Aorta (tissue), 5 donors: ENCODE measurements around the gene ARHGAP44. TPM values are rescaled to one million over a fixed set of nuclear protein-coding genes. Genes with fewer than 3 reads are reported as not detected.
A peak's percentile ranks its signal among the peaks of the same experiment; 100 is the strongest.

ENCODE experiments used
- ATAC-seq: fragments of 200-7000 bp; cut with Tn5 transposase; one replicate; pipeline ENCODE4 v1.9.1; 2022; ENCODE audit warnings: moderate library complexity; ENCODE audit not compliant: low FRiP score
- DNase-seq, 2 donors: peaks; one replicate each; pipeline ENCODE4 v3.0.0-alpha.2; 2020
- H3K27ac ChIP-seq, 2 donors: one replicate each; pipeline ENCODE4 v1.5.1; 2013; ENCODE audit warnings: low read length in 2 of 2, mild to moderate bottlenecking in 2 of 2, moderate library complexity in 2 of 2, control low read depth in 1 of 2, inconsistent platforms in 1 of 2, low read depth in 1 of 2
- H3K27me3 ChIP-seq, 2 donors: one replicate each; pipeline ENCODE4 v1.6.1; 2013; ENCODE audit warnings: control low read depth in 1 of 2, low read length in 1 of 2, mild to moderate bottlenecking in 1 of 2, moderate library complexity in 1 of 2; ENCODE audit not compliant: insufficient read depth in 2 of 2, control insufficient read depth in 1 of 2
- H3K36me3 ChIP-seq, 2 donors: one replicate each; pipeline ENCODE4 v1.6.1; 2013; ENCODE audit warnings: control low read depth in 1 of 2, low read length in 1 of 2, mild to moderate bottlenecking in 1 of 2; ENCODE audit not compliant: insufficient read depth in 2 of 2, control insufficient read depth in 1 of 2
- H3K4me1 ChIP-seq, 2 donors: one replicate each; pipeline ENCODE4 v1.6.1; 2013; ENCODE audit warnings: low read length in 2 of 2, control low read depth in 1 of 2, mild to moderate bottlenecking in 1 of 2, moderate library complexity in 1 of 2; ENCODE audit not compliant: insufficient read depth in 2 of 2, control insufficient read depth in 1 of 2
- H3K4me3 ChIP-seq, 2 donors: one replicate each; pipeline ENCODE4 v1.5.1; 2013; ENCODE audit warnings: low read length in 2 of 2, control low read depth in 1 of 2, mild to moderate bottlenecking in 1 of 2
- H3K9me3 ChIP-seq: one replicate; pipeline ENCODE4 v1.6.1; 2013; ENCODE audit warnings: mild to moderate bottlenecking, low read length; ENCODE audit not compliant: control insufficient read depth
- WGBS, 2 donors: extraction: QIAGEN DNeasy Blood & Tissue Kit; methylation state at CpG; one replicate each; pipeline ENCODE4 v1.1.7; 2013; 5-methylcytosine and 5-hydroxymethylcytosine counted together
- intact Hi-C, 2 donors: fragments of 100-400 bp; cut with DNase I; formaldehyde crosslinking; loops; one replicate each; pipeline versions ENCODE4 v1.14.2 to v1.15.0; 2022
- polyA plus RNA-seq, 2 donors: library from polyadenylated mRNA; stranded (reverse); fragments of 200-250 nt; gene quantifications; one replicate each; pipeline ENCODE4 v1.2.3, GENCODE V29; 2013
- total RNA-seq, 2 donors: library from RNA; stranded (reverse); fragmentation: NEBNext Ultra II Directional; extraction: Animal tissue kit (Norgen Biotek cat#: 25700); gene quantifications; one replicate each; pipeline ENCODE4 v1.2.1, GENCODE V29; 2021
- donor health status: healthy with polysubstance abuse.
- donor health status: Bipolar disorder and iron deficiency.
- donor health status: DM: no; HTN: no; CAD: no.
- donor health status: DM: no; HTN: no; CAD: no.
- donor health status: DM: yes; HTN: yes; CAD: no.

Gene ARHGAP44
- total and polyA plus RNA-seq, 4 donors = 4.3 to 16.8 (median 10.0) TPM

DNA sequence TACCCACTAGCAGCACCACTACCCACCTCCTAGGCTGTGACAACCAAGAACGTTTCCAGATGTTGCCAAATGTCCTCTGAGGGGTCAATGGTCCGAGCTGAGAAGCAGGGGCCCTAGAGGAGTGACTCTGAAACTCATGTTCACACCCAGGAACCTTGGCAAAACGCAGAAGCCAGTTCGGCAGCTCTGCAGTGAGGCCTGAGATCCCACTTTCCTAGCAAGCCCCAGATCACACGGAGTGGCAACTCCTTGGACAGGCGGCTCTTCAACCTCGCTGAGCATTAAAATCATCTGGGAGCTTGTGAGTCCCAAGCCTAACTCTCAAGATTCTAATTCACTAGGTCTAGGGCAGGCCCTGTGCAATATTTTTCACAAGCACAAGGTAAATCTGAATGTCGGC is 211.3 kb downstream of the ARHGAP44 start:
- Histone ChIP-seq H3K36me3 (peaks cover 6 to 14% of the 10 kb centered on the region in 2 donors), H3K27ac (no peak overlapping the region), H3K27me3 (no peaks in the 10 kb centered on the region), H3K9me3 (no peaks in the 10 kb centered on the region), H3K4me3 (no peak overlapping the region), H3K4me1 (no peaks in the 10 kb centered on the region)
- WGBS, 2 donors = 78 to 86% methylated on average over 8 of the region's 8 CpGs
- no peak for ATAC-seq
- intact Hi-C loops = loop anchor here in 1 of 2 donors (5.0 to 10.0 kb wide), 3 partner anchors 258 to 456 kb away; partner anchors contain the start of gene MYOCD
- peak in 1 of 2 donors; percentile 28 for DNase-seq

DNA sequence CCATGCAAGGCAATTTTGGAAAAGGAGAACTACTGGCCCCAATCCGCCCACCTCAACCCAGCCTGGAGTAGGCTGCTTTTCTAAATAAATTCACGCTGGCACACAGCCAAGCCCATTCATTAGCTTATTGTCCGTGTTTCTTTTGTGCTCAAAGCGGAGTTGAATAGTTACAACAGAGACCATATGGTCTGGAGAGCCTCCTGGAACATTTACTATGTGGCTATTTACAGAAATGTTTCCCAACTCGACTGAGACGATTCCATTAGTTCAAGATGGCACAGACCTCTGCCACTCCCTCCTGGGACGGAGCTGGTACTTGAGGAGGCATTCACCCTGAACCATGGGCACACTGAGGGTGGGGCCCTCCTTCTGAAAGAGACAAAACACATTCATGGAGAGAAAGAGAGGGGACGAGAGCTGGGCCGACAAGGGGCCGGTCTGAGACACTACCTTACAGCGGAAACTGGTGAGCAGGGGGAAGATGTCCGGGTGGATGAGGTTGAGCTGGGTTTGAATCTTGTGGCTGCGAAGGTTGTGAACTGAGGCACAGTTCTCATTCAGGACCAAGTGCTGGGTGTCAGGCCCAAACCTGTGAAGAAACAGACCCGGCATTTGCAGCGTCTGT is 212.8 kb downstream of the ARHGAP44 start:
- H3K9me3 ChIP-seq = no peaks in the 10 kb centered on the region
- WGBS, 2 donors = 58 to 62% methylated on average over 15 of the region's 15 CpGs
- ATAC-seq (no peak), DNase-seq (peak in 1 of 2 donors; percentile 62)
- no peak overlapping the region for H3K27ac ChIP-seq
- intact Hi-C loops = loop anchor here in 1 of 2 donors (2.0 to 10.0 kb wide), 4 partner anchors 260 to 747 kb away; partner anchors contain the start of gene MYOCD
- peaks cover 2 to 9% of the 10 kb centered on the region in 2 donors for H3K36me3 ChIP-seq
- no peak overlapping the region for H3K4me3 ChIP-seq
- H3K27me3 ChIP-seq = no peaks in the 10 kb centered on the region
- H3K4me1 ChIP-seq = no peaks in the 10 kb centered on the region

DNA sequence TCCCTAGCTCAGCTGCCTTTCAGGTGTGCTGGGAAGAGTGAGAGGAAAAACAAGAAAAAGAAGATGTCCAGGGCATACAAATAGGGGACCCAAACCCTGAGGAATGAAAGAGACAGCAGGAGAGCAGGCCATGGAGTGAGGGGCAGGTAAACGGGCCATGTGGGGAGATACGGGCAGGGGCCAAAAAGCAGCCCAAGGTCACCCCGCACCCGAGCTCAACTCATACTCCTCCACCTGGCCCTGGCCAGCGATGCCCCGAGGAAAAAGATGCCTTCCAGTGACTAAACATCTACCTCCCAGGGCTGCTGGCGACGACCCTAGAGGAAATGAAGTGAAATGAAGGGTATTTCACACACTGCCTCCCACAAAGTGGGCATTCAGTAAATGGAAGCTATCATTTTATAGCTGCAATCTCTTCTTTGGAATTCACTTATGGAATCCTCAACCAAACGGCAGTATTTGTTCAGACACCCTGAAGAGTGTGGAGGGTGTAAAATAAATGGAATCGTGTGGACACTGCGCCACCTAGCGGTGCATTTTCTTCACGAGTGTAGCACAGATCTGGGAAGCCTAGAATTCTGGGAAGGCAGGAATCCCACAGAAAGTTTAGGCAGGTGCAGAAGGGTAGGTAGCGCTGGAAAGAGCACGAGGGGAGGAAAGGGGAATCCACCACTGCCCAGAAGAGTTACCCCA is 213.6 kb downstream of the ARHGAP44 start:
- DNase-seq = peak; percentile 73 to 93
- Histone ChIP-seq H3K4me1 (no peaks in the 10 kb centered on the region), H3K27ac (no peak overlapping the region), H3K9me3 (no peaks in the 10 kb centered on the region), H3K36me3 (peaks cover 2 to 9% of the 10 kb centered on the region in 2 donors), H3K27me3 (no peaks in the 10 kb centered on the region), H3K4me3 (no peak overlapping the region)
- 39 to 40% methylated on average over 15 of the region's 15 CpGs for WGBS, 2 donors
- peak; percentile 90 for ATAC-seq
- intact Hi-C loops = loop anchor here (1.0 to 10.0 kb wide), 5 partner anchors 261 to 823 kb away; partner anchors contain the start of gene MYOCD (in 1 of the 2)

DNA sequence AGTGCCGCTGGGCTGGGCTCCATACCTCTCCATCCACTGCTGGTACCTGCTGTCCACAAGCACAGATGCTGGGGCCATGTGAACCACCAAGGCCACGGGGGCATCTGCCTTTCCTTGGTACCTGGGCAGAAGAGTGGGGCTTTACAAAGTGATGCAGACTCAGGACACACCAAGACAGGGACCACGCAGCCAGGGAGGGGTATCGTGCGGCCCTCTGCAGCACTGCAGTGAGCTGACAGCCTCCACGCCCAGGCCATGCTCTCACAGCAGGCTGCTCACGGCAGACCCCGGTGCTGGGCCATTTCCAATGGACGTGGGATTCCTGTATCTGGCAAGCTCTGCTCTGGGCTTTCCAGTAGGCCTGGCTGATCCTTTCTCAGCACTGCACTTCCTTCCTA is 214.2 kb downstream of the ARHGAP44 start:
- Histone ChIP-seq H3K27me3 (no peaks in the 10 kb centered on the region), H3K27ac (no peak overlapping the region), H3K9me3 (no peaks in the 10 kb centered on the region), H3K36me3 (peaks cover 3 to 7% of the 10 kb centered on the region in 2 donors), H3K4me1 (no peaks in the 10 kb centered on the region), H3K4me3 (no peak overlapping the region)
- intact Hi-C loops = loop anchor here (1.0 to 10.0 kb wide), 5 partner anchors 261 to 823 kb away; partner anchors contain the start of gene MYOCD (in 1 of the 2)
- ATAC-seq = peak; percentile 22
- WGBS, 2 donors = 63 to 71% methylated on average over 9 of the region's 9 CpGs
- peak in 1 of 2 donors; percentile 59 for DNase-seq

DNA sequence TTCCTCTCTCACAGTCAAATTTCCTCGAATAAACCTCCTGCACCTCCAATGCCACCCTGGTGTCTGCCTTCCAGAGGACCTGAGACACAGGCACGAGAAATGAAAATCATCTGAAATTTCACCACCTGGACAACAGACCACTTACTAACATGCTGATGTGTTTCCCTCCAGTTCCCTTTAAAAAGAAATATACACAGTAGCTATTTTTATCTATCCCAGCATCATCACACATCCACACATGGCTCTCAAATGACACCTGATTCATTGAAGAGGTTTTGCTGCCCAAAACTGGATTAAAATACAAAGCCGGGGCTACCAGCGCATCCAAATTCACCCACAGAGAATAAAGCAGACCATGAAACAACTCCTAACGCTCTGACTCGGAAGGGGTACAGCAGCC is 214.6 kb downstream of the ARHGAP44 start:
- no peaks in the 10 kb centered on the region for H3K9me3 ChIP-seq
- H3K4me1 ChIP-seq = no peaks in the 10 kb centered on the region
- WGBS, 2 donors = 89 to 91% methylated on average over 6 of the region's 6 CpGs
- peaks cover 7% of the 10 kb centered on the region in 2 donors for H3K36me3 ChIP-seq
- no peaks in the 10 kb centered on the region for H3K27me3 ChIP-seq
- intact Hi-C loops = loop anchor here (1.0 to 10.0 kb wide), 5 partner anchors 262 to 824 kb away; partner anchors contain the start of gene MYOCD (in 1 of the 2)
- DNase-seq (peak in 1 of 2 donors; percentile 6), ATAC-seq (no peak)
- H3K4me3 ChIP-seq = no peak overlapping the region
- H3K27ac ChIP-seq = no peak overlapping the region

DNA sequence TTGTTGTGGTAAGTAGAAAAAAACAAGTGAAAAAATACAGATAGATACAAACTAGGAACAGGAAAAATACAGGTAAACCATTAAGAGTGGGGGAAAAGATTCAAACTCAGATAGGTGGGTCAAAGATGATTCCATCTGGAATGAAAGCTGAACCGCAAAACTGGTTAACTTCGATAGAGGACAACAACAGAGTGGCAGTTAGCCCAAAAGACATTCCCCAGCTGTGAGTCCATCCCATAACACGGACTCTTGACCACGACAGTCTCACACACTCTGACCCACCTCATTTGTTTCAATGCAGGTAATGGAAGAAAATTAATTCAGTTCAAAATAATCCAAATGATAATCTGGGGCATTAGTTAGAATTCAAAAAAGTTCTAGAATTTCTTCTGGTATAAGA is 215.0 kb downstream of the ARHGAP44 start:
- H3K9me3 ChIP-seq = no peaks in the 10 kb centered on the region
- H3K27me3 ChIP-seq = no peaks in the 10 kb centered on the region
- no peak overlapping the region for H3K4me3 ChIP-seq
- DNase-seq = no peak
- no peak overlapping the region for H3K27ac ChIP-seq
- H3K4me1 ChIP-seq = no peaks in the 10 kb centered on the region
- H3K36me3 ChIP-seq = peaks cover 5 to 7% of the 10 kb centered on the region in 2 donors
- intact Hi-C loops = loop anchor here in 1 of 2 donors (5.0 to 10.0 kb wide), 3 partner anchors 262 to 460 kb away; partner anchors contain the start of gene MYOCD
- no peak for ATAC-seq
- WGBS, 2 donors = 44 to 51% methylated on average over 4 of the region's 4 CpGs

DNA sequence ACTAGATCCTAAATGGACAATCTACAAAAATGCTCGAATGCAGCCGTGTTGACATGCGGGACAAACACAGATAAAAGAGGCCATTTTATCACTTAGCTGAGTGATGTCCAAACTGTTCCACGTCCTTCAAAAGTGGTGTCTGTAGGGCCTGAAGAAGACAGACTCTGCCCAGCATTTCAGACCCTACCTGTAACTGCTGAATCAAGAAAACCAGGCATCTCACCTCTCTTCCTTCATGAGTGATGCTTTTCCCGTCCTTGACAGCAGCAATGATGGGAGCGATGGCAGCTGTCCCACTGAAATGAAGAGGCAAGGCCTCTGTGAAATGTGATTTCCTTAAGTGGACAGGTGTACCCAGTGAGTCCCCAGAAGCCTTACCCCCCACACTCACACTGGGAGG is 216.2 kb downstream of the ARHGAP44 start:
- H3K27me3 ChIP-seq = no peaks in the 10 kb centered on the region
- DNase-seq = no peak
- no peak overlapping the region for H3K4me3 ChIP-seq
- intact Hi-C loops = loop anchor here in 1 of 2 donors (10.0 kb wide), 1 partner anchor 461 kb away; no protein-coding TSS in a partner anchor
- H3K4me1 ChIP-seq = no peaks in the 10 kb centered on the region
- no peak overlapping the region for H3K27ac ChIP-seq
- peaks cover 5 to 8% of the 10 kb centered on the region in 2 donors for H3K36me3 ChIP-seq
- no peak for ATAC-seq
- WGBS, 2 donors = 79 to 87% methylated on average over 6 of the region's 6 CpGs
- H3K9me3 ChIP-seq = no peaks in the 10 kb centered on the region

DNA sequence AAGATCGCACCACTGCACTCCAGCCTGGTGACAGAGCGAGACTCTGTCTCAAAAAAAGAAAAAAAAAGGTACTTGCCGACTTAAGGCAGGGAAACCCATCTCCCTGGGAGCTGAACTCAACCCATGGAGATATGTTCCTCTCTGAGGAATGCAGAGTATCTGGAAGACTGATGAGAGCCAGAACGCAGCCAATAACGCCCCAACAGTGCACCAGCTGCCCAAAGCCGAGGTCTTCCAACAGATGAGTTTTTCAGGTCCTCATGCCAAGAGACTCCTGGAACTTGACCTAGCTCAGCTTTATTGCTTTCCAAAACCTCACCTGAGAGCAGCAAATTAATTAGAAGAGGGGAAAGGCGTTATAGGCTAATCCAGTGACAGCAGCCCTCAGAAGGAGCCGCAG is 219.2 kb downstream of the ARHGAP44 start:
- DNase-seq (no peak), ATAC-seq (no peak)
- H3K27me3 ChIP-seq = no peaks in the 10 kb centered on the region
- 91 to 97% methylated on average over 8 of the region's 8 CpGs for WGBS, 2 donors
- H3K36me3 ChIP-seq = peaks cover 8 to 16% of the 10 kb centered on the region in 2 donors
- intact Hi-C loops = loop anchor here in 1 of 2 donors (10.0 kb wide), 1 partner anchor 464 kb away; no protein-coding TSS in a partner anchor
- H3K4me3 ChIP-seq = no peak overlapping the region
- no peaks in the 10 kb centered on the region for H3K4me1 ChIP-seq
- no peaks in the 10 kb centered on the region for H3K9me3 ChIP-seq
- H3K27ac ChIP-seq = no peak overlapping the region
